Psoas muscle (tissue), 8 donors: ENCODE results near the gene PCDH9. TPM values are rescaled to one million over a fixed set of nuclear protein-coding genes. Genes with fewer than 3 reads are reported as not detected.

ENCODE experiments used
- ATAC-seq, 4 donors: fragments of 200-7000 bp; cut with Tn5 transposase; one replicate each; pipeline ENCODE4 v1.9.1; 2020; ENCODE audit warnings: moderate library complexity in 3 of 4, mild to moderate bottlenecking in 2 of 4
- DNase-seq, 2 donors: peaks; one replicate each; pipeline ENCODE4 v3.0.0-alpha.2; 2020
- H3K27ac ChIP-seq: fragments of 200-600 bp; one replicate; pipeline ENCODE4 v1.8.0; 2022
- H3K27me3 ChIP-seq, 3 donors: fragments of 200-600 bp in 1 of 3; one replicate each; pipeline versions ENCODE4 v1.6.1 to v1.8.0; 2013 to 2022; ENCODE audit warnings: low read length in 2 of 3, mild to moderate bottlenecking in 2 of 3, moderate library complexity in 1 of 3; ENCODE audit not compliant: insufficient read depth in 3 of 3
- H3K36me3 ChIP-seq, 2 donors: fragments of 200-600 bp in 1 of 2; one replicate each; pipeline versions ENCODE4 v1.6.1 to v1.8.0; 2013 to 2022; ENCODE audit warnings: low read depth in 1 of 2, mild to moderate bottlenecking in 1 of 2, moderate library complexity in 1 of 2; ENCODE audit not compliant: insufficient read depth in 1 of 2
- H3K4me1 ChIP-seq: fragments of 200-600 bp; one replicate; pipeline ENCODE4 v1.8.0; 2022
- H3K4me3 ChIP-seq: fragments of 200-600 bp; one replicate; pipeline ENCODE4 v1.8.0; 2022; ENCODE audit warnings: mild to moderate bottlenecking
- H3K9me3 ChIP-seq: fragments of 200-600 bp; one replicate; pipeline ENCODE4 v1.8.0; 2022
- WGBS, 3 donors: extraction: QIAGEN DNeasy Blood & Tissue Kit; methylation state at CpG; one replicate each; pipeline versions ENCODE4 v1.1.6 to v1.1.7; 2013; 5-methylcytosine and 5-hydroxymethylcytosine counted together
- intact Hi-C, 2 donors: fragments of 100-400 bp; cut with DNase I; formaldehyde crosslinking; loops; one replicate each; pipeline versions ENCODE4 v1.11.0 to v1.14.2; 2022
- polyA plus RNA-seq, 3 donors: library from polyadenylated mRNA; stranded (reverse); fragments of 200-250 nt; gene quantifications; one replicate each; pipeline ENCODE4 v1.2.3, GENCODE V29; 2013
- total RNA-seq, 4 donors: library from RNA; stranded (reverse); fragmentation: NEBNext Ultra II Directional in 2 of 4; extraction: Animal tissue kit (Norgen Biotek cat#: 25700) in 2 of 4; gene quantifications; one replicate each; pipeline versions ENCODE4 v1.2.1 to v1.2.4, GENCODE V29; 2021 to 2023
- TF ChIP-seq, protein P1 (sequence below): fragments of 200-600 bp; IDR thresholded peaks from one replicate; pipeline ENCODE4 v1.8.0; 2022; ENCODE audit warnings: antibody characterized with exemption
- donor health status: healthy with polysubstance abuse.
- donor health status: DM: no; HTN: no; CAD: no; lungs with moderate emphysema.
- donor health status: Bipolar disorder and iron deficiency.
- donor health status: healthy.
- donor health status: DM: yes; HTN: yes; CAD: no.
- donor health status: DM: no; HTN: no; CAD: no.
- donor health status: DM: no; HTN: no; CAD: no.
- donor health status: DM: yes; HTN: yes; CAD: no.

Gene PCDH9
- total and polyA plus RNA-seq, 7 donors = 0.27 to 4.9 (median 2.1) TPM

DNA sequence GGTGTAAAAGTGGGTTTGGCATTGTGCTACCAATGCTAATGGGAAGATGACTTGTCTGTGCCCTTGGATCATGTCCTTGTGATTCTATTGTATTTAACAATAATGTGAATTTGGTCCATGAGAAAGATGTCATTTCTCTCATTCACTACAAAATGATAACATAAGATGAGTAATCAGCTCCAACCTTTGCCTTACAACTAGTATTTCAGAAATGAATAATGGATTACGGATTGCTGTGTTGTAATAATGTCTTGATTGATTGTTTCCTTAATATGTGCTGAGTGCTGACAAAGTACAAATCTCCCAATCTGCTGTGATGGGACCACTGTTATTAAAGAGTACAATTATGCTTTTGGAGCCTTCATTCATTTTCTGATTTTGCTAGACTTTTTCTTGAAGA is 375.0 kb downstream of the PCDH9 start:
- no peaks in the 10 kb centered on the region for H3K4me1 ChIP-seq
- H3K27me3 ChIP-seq = no peaks in the 10 kb centered on the region
- no peak overlapping the region for H3K27ac ChIP-seq
- TF ChIP-seq, protein P1, sequence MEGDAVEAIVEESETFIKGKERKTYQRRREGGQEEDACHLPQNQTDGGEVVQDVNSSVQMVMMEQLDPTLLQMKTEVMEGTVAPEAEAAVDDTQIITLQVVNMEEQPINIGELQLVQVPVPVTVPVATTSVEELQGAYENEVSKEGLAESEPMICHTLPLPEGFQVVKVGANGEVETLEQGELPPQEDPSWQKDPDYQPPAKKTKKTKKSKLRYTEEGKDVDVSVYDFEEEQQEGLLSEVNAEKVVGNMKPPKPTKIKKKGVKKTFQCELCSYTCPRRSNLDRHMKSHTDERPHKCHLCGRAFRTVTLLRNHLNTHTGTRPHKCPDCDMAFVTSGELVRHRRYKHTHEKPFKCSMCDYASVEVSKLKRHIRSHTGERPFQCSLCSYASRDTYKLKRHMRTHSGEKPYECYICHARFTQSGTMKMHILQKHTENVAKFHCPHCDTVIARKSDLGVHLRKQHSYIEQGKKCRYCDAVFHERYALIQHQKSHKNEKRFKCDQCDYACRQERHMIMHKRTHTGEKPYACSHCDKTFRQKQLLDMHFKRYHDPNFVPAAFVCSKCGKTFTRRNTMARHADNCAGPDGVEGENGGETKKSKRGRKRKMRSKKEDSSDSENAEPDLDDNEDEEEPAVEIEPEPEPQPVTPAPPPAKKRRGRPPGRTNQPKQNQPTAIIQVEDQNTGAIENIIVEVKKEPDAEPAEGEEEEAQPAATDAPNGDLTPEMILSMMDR = no peak
- H3K9me3 ChIP-seq = no peaks in the 10 kb centered on the region
- intact Hi-C loops = no loop called here
- H3K4me3 ChIP-seq = no peak overlapping the region
- no peak for ATAC-seq
- WGBS, 3 donors = 84 to 91% (median 89%) methylated on average over 1 of the region's 1 CpG
- H3K36me3 ChIP-seq = no peaks in the 10 kb centered on the region
- no peak for DNase-seq

DNA sequence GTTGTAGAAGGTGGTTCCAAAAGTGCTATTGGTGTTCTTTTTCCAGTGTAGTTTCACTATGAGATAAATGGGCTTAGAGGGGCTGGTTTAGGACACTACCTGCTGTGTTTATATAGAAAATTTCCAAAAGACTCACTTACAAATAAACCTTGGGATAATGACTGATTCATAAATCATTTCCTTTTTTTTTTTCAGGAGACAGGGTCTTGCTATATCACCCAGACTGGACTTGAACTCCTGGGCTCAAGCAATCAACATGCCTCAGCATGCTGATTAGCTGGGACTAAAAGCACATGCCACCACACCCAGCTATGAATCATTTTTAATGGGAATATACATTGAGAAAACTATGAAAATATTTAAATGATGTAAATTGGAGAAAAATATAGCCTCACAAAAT is 376.6 kb downstream of the PCDH9 start:
- H3K4me3 ChIP-seq = no peak overlapping the region
- DNase-seq (no peak), ATAC-seq (no peak)
- no peaks in the 10 kb centered on the region for H3K4me1 ChIP-seq
- TF ChIP-seq, protein P1 = no peak
- intact Hi-C loops = no loop called here
- no peaks in the 10 kb centered on the region for H3K9me3 ChIP-seq
- H3K27me3 ChIP-seq = no peaks in the 10 kb centered on the region
- H3K36me3 ChIP-seq = no peaks in the 10 kb centered on the region
- H3K27ac ChIP-seq = no peak overlapping the region

DNA sequence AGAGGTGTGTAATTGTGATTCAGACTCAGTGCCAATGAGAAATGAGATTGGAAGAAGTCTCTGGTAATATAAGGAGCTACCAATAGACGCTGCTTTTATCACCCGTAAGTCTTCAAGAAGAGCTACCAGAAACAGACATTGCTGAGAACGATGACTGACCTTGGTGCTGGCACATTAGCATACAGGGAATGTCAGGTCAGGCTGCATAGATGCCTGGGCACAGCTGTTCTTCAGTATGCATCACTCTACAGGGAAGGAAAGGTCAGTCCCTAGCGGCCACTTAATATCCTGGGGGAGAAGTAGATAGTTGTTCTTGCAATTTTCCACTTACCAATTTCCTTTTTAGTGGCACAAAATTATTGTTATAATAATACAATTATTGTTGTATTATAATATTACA is 380.4 kb downstream of the PCDH9 start:
- ATAC-seq (no peak), DNase-seq (no peak)
- no peaks in the 10 kb centered on the region for H3K27me3 ChIP-seq
- H3K27ac ChIP-seq = no peak overlapping the region
- no peak overlapping the region for H3K4me3 ChIP-seq
- no peaks in the 10 kb centered on the region for H3K36me3 ChIP-seq
- intact Hi-C loops = no loop called here
- WGBS, 3 donors = 61 to 63% (median 61%) methylated on average over 4 of the region's 4 CpGs
- H3K9me3 ChIP-seq = no peaks in the 10 kb centered on the region
- no peaks in the 10 kb centered on the region for H3K4me1 ChIP-seq
- TF ChIP-seq, protein P1 = no peak

DNA sequence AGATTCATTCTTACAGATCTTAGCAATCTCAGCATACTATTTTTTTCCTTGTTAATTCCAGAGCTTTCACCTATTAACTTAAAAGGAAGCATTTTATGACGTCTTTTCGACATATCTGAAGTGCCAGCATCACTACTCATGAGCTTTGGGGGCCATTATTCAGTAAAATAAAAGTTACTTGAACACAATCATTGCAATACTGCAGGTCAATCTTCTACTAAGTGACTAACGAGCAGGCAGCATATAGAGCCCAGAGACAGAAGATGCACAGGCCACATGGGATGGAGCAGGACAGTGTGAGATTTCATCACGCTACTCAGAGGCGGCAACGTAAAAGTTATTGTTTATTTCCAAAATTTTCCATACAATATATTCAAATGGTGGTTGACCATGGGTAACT is 382.6 kb downstream of the PCDH9 start:
- TF ChIP-seq, protein P1 = no peak
- whole genome bisulfite sequencing, 3 donors = 90 to 92% (median 91%) methylated on average over 6 of the region's 6 CpGs
- Histone ChIP-seq H3K27ac (no peak overlapping the region), H3K36me3 (no peaks in the 10 kb centered on the region), H3K4me1 (no peaks in the 10 kb centered on the region), H3K27me3 (no peaks in the 10 kb centered on the region), H3K4me3 (no peak overlapping the region), H3K9me3 (no peaks in the 10 kb centered on the region)
- intact Hi-C loops = no loop called here
- no peak for DNase-seq
- ATAC-seq = no peak

DNA sequence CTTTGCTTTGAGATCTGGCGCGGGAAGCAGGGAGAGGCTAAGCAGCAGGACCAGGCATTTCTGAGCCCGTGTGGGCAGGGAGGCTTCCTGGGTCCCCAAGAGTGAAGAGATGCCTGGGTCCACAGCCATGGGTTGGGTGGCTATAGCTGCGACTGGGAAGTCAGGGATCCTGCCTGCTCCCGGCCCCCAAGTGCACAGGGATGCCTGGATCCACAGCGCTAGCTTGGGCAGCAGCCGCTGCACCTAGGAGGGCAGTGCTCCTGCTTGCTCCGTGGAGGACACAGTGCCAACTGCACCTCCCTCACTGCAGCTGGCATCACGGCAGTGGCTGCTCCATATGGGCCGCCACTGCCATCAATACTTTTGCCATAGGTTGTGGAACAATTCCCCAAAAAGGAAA is 384.7 kb downstream of the PCDH9 start:
- WGBS, 3 donors = 92 to 96% (median 92%) methylated on average over 9 to 10 of the region's 10 CpGs
- Histone ChIP-seq H3K9me3 (no peaks in the 10 kb centered on the region), H3K4me1 (no peaks in the 10 kb centered on the region), H3K4me3 (no peak overlapping the region), H3K36me3 (no peaks in the 10 kb centered on the region), H3K27ac (no peak overlapping the region), H3K27me3 (no peaks in the 10 kb centered on the region)
- TF ChIP-seq, protein P1 = no peak
- no peak for DNase-seq
- ATAC-seq = no peak
- intact Hi-C loops = no loop called here
